ENCODE data around the gene C11orf21. TPM values are rescaled to one million over a fixed set of nuclear protein-coding genes. Genes with fewer than 3 reads are reported as not detected.

C11orf21 gene
- total and polyA plus RNA-seq, 12 donors: 0.04 to 2.1 (median 0.37) TPM

- Histone ChIP-seq H3K36me3 (replicated peaks in 1 of 2) (no peaks in the 10 kb centered on the region), H3K27ac (no peak overlapping the region), H3K9me3 (replicated peaks in 1 of 3) (no peaks in the 10 kb centered on the region), H3K4me1 (replicated peaks in 1 of 2) (peaks cover 9 to 14% of the 10 kb centered on the region in 2 donors), H3K27me3 (no peaks in the 10 kb centered on the region), H3K4me3 (no peak overlapping the region)
- no peak for DNase-seq
- no peak for TF ChIP-seq CTCF (IDR thresholded peaks at IDR 0.05)
- TF ChIP-seq POLR2A (IDR thresholded peaks at IDR 0.05): no peak
- WGBS, 4 donors: 82 to 86% (median 85%) methylated on average over 5 to 22 of the region's 22 CpGs
- intact Hi-C loops (cut with DNase I): loop anchor here (5.0 to 10.0 kb wide), 2 partner anchors 55 to 212 kb away; no protein-coding TSS in a partner anchor
Observed at GRCh38 chr11:2312232-2313042, 10.7 kb upstream of the C11orf21 start.

DNA sequence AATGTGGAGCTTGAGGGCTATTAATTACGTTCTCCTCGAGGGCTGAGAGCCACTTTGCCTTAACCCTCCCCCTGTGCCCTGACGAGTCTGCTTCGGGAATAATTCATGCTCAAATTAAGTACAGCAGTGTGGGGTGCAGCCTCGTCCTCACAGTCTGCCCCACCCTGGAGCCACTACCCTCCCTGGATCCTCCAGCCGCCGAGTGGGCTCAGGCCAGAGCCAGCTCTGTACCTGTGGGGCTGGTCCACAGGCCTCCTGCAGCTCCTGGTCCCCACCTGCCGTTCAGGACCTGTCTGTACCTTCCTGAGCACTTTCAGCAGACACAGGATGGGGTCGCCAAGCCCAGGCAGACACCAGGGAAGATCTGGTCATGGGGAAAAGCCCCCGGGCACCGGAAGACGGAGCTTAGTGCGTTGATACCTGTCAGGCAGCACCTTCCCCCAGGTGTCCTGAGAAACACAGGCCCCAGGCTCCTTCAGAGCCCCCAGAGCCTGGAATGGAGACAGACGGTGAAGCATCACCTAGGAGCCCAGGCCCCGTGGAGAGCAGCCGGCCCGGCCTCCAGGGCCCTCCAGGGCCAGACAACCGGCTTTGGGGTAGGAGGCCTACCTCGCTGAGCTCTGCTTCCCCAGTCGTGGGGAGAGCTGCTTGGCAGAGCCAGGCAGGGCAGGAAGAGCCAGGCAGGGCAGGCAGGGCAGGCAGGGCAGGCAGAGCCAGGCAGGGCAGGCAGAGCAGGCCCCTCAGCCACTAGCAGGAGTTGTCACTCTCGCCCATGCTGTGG is 9.8 kb upstream of the C11orf21 start:
- H3K36me3 ChIP-seq (replicated peaks in 1 of 2): no peaks in the 10 kb centered on the region
- no peaks in the 10 kb centered on the region for H3K9me3 ChIP-seq (replicated peaks in 1 of 3)
- no peak overlapping the region for H3K27ac ChIP-seq
- TF ChIP-seq POLR2A (IDR thresholded peaks at IDR 0.05) (no peak), CTCF (IDR thresholded peaks at IDR 0.05) (no peak)
- intact Hi-C loops (cut with DNase I): loop anchor here (5.0 to 10.0 kb wide), 2 partner anchors 56 to 213 kb away; no protein-coding TSS in a partner anchor
- WGBS, 4 donors: 71 to 84% (median 81%) methylated on average over 10 to 21 of the region's 21 CpGs
- no peak for DNase-seq
- peaks cover 9 to 19% of the 10 kb centered on the region in 2 donors for H3K4me1 ChIP-seq (replicated peaks in 1 of 2)
- H3K27me3 ChIP-seq: no peaks in the 10 kb centered on the region
- no peak overlapping the region for H3K4me3 ChIP-seq

GRCh38 chr11:2310786-2311352 is 9.2 kb upstream of the C11orf21 start:
- Histone ChIP-seq H3K27me3 (no peaks in the 10 kb centered on the region), H3K36me3 (replicated peaks in 1 of 2) (no peaks in the 10 kb centered on the region), H3K4me1 (replicated peaks in 1 of 2) (peaks cover 9 to 19% of the 10 kb centered on the region in 2 donors), H3K27ac (no peak overlapping the region), H3K4me3 (no peak overlapping the region), H3K9me3 (replicated peaks in 1 of 3) (no peaks in the 10 kb centered on the region)
- intact Hi-C loops (cut with DNase I): loop anchor here (5.0 to 10.0 kb wide), 2 partner anchors 56 to 214 kb away; no protein-coding TSS in a partner anchor
- TF ChIP-seq POLR2A (IDR thresholded peaks at IDR 0.05) (no peak), CTCF (IDR thresholded peaks at IDR 0.05) (no peak)
- no peak for DNase-seq
- 66 to 90% (median 80%) methylated on average over 3 to 16 of the region's 16 CpGs for WGBS, 4 donors

All from adrenal gland (tissue), 12 donors.